Non-pigmented ciliary epithelial cell (primary cell): ENCODE results near the gene SLC31A1.

Source experiments
- DNase-seq: peaks from one replicate; pipeline ENCODE4 v3.0.0-alpha.2; 2010; ENCODE audit warnings: low read depth

SLC31A1 gene

DNA sequence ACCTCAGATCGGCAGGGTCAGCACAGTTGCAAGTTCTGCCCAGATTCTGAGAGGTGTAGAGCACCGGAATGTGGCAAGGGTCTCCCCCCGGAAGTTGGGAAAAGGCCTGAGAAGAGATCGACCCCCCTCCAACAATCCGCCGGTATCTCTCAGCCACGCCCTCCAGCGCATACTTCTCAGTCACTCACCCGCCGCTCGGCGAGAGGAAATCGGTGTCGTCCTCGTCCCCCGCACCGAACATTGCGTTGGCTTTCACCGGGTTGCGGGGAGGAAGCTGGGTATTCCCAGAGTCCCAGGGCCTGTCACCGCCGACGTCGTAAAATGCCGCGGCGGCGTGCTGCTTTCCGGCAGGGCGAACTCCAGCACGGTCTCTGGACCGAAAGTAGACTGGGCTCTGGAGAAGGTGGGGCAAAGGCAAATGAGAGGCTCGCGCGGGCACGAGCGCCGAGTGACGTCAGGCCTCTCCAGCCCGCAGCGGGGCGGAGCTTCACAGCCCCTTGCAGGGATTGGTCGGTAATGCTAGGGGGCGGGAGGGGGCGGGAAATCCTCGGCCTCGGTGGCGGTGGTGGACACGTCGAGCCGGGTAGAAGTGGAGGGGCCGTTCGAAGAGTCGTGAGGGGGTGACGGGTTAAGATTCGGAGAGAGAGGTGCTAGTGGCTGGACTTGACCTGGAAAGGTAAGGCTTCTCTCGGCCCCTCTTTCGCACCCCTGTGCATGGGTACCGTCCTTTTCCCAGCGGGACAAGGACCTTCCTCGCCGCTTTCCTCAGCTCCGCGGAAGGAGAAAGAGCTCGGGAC lies at the start of gene SLC31A1, which contains the start of gene FKBP15:
Gene SLC31A1 (plus strand): TSS at position 542 of the 797 bp plus-strand sequence. CDS start 34,605 bp downstream, outside the sequence.
Gene FKBP15 (minus strand): TSS at position 275 of the 797 bp plus-strand sequence. CDS start 34 bp downstream, at position 241.
- peak; percentile 94 for DNase-seq

DNA sequence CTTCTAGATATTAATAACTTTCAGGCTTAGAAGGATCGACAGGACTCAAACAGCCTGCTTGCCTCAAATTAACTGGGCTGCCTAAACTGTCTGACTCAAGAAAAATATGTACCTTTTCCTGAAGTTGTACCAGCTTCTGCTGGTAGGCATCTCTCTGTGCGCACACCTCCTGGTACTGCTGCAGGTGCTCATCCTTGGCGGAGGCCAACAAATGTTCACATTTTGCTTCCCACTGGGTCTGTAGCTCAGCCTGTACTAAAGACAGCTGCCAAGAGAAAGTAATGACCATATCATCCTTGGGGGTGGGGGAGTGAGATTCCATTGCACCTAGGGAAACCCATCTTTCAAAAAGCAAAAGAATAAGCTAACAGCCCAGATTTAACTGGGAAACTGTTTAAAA lies 48.0 kb upstream of the SLC31A1 start:
- no peak for DNase-seq

DNA sequence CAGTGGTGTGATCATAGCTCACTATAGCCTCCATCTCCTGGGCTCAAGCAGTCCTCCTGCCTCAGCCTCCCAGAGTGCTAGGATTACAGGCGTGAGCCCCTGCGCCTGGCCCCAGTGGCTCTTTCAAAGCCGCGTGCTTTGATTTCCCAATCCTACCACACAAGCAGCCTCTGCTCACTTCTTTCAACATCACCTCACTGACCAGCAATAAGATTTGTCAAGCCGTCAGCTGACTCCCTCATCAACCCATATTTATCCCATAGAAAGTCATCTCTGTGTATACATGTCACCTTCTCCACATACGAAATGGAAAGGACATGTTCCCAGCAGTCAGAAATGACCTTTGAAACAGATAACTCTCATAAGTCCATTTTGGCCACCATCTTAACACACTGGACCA lies 44.5 kb upstream of the SLC31A1 start:
- DNase-seq: no peak

DNA sequence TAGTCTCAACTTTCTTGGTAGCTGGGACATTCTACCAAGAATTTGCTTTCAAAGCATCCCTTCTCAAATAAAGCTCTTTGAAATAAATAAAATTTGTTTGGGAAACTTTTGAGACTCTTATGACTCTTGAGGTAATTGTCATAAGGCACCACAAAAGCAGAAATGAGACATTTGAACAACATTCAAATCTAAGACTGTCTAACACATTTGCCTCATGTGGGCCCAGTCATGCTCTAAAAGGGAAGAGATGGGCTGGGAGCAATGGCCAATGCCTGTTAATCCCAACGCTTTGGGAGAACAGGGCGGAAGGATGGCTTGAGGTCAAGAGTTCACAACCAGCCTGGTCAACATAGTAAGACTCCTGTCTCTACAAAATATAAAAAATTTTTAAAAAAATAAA lies 44.1 kb upstream of the SLC31A1 start:
- no peak for DNase-seq

DNA sequence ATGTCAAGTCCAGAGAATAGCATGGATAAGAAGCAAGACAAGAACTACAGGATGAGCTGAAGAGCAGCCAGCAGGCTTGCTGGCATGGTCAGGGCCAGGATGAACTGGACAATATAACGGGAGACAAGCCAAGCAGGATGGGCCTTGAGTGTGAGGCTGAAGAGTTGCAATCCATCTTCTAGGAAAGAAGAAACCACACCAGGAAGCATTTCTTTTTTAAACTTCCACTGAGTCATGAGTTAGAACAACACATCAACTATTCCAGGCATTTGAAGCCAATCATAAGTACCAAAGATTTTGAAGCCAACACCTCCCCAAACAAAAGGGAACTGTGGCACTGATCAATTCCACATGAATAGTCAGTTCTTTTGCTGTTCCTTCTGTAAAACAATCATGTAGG lies 43.3 kb upstream of the SLC31A1 start:
- DNase-seq: peak; percentile 26

DNA sequence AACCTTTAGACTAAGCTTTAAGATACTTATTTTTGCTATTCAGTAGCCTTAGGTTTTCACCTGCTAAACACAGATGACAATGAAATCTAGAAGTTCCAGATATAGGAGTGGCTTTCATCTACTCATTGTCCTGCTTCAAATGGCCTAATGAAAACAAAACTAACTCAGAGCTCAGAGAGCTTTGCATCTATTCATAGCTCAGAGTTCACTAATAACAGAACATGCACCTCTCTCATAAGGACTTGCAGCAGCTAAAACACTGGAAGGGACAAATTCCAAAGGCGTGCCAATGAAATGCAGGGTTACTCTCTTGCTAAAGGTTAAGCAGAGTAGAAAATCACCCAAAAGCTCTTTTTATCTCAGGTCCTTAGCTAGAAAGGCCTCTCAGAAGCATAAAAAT lies 41.5 kb upstream of the SLC31A1 start:
- DNase-seq: no peak

DNA sequence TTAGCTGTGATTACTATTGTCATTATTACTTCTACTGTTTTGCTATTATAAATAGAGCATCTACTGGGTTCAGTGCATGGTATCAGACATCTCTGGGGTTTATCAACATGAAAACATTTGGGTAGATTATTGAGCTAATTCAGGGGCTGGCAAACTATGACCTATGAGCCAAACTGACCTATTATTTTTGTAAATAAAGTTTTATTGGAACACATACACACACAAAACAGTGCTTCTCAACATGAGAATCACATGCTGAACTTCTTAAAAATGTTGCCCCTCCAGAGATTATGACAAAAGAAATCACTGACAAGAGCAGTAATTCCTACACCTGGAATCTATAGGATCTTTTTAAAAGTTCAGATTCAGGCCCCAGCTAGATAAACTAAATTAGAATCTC lies 40.2 kb upstream of the SLC31A1 start:
- DNase-seq: no peak

DNA sequence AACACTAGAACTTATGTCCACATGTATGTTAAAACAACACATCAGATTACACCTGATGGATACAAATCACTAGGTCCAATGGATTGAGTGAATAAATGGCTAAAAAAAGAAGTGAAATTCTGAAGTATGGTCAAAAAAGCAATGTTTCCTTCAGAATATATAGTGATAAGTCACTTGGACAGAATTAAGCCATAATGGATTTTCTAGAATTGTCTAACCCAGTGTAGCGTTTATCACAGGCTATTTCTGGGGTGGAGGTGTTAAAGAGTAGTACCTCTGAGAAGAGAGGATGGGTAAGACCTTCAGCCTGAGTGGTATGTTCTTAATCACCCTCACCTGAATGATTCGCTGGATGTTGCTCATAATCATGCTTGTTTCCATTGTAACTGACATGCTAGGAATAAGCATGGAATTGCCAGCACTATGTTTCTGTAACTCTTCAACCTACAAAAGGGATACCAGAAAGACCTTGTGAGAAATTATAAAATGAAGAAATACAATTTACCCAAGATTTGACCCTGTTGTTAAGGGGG lies 37.3 kb upstream of the SLC31A1 start:
- DNase-seq: no peak

DNA sequence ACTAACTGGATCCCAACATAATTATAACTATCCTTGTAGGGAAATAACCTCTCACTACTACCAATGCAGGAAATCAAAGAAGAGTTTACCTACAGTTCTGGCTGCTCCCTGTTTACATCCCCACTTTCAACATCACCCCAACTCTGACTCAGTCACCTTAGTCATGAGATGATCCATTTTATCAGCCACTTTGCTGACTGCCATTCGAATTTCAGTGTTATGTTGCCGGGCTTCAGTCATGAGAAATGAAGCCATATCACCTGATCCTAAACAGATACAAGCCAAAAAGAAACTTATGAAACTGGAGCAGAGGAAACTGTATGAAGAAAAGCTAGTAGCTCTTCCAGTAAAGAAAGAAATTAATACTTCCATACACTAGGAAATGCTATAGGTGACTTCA lies 36.8 kb upstream of the SLC31A1 start:
- no peak for DNase-seq

DNA sequence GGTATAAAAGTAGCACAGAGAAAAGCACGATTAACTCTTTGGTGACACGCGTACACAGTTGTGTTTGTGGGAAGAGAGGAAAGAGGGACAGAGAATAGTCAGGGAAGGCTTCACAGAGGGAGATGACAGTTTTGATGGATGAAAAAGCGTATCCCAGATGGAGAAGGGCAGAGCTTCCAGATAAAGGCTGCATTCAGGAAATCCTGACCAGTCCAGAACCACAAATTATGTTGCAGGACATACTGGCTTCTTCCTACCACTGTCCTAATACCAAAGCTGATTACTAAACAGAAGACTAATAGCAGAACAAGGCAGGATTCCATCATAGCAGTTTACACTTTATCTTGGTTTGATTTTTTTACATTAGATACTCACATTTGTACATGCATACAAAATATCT lies 36.1 kb upstream of the SLC31A1 start:
- DNase-seq: no peak

DNA sequence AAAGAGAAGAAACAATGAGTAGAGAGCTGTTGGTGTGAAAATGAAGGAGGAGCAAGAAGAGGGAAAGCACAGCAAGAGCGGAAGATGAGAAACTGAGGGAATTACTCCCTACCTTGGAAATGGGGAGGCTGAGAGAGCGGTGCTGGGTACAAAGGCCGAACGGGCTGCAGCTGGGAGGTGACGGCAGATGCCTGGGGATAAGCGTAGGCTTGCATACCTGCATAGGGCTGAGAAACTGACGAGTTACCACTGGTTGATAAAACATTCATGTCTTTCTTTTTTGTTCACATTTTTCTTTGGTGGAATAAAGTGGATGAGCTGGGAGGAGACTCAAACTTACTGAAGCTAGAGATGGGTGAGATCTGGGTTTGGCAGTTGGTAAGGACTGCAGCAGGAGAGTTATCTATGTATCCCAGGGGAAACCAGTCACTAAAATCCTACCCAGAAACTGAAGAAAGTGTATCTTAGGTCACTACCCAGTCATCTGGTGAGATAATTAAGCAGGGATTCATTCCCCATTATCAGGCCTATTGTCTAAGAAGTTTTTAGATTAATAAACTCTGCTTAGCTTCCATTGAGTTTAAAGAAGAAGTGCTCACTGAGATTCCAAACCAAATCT lies 35.1 kb upstream of the SLC31A1 start:
- no peak for DNase-seq

DNA sequence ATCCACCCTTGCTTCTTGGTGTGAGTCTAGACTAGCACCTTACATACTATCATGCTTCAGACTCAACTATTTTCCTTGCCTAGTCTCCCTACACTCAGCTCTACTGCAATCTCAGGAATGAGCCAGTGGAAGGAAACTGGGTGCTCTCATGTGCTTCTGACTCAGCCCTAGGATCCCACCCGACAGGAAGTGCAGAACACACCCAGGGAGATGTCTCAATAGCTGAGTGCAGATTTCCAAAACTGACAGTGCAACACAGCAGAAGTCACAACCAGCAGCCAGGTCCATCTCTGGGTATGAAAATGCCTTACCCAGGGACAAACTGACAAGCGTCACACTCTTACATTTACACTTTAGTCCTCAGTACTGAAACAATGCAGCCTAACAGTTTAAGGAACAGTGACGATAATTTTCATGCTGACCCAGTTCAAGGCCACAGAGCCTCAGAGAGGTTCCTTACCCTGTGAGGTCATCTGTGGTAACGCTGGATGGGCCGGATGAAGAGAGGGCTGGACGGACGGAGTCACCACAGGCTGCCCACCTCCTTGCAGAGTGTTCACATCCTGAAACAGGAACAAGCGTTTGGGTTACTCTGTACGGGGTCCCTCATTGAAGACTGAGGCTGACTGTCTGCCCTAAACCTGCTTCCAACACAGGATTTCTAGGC lies 33.3 kb upstream of the SLC31A1 start:
- DNase-seq: peak; percentile 93

DNA sequence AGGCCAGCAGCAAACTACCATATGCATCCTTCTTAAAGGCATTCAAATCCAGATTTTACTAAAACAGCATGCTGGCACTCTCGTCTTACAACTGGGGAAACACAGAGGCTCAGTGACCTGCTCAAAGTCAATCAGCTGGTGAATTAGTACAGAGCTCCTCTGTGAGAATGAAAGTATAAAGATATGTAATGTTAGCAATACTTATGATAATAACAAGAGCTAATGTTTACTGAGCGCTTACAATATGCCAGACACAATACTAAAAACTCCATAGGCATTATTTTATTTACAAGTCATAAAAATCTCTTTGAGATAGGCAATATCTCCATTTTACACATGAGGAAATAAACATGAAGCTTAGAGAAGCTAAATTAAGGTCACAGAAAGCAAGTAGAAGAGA lies 28.9 kb upstream of the SLC31A1 start:
- DNase-seq: no peak

DNA sequence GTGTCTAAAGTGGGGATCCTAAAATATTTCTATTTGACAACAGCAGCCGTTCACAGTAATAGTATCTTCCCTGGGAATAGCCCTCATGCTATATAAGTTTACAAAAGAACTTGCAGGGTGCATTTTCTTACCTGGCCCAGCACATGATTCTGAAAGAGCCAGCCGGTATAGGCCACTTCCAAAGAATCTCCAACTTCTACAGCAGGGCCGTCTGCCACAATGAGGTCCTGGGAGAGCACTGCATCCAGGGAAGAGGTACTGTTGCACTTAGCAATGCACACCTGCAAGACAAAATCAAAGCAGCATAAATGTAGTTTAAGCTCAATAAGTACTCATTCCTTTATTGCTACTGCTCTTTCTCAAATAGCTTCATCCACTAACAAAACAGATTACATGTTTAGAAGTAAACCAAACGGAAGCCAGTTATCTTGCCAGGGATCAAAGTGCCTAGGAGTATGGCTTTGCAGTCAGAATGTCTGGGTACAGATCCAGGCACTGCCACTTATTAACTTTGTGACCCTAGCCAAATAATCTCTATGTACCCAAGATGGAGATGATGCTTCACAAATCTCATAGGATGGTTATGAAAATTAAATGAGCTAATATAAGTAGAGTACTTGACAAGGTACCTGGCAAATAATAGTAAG lies 21.5 kb upstream of the SLC31A1 start:
- DNase-seq: no peak

DNA sequence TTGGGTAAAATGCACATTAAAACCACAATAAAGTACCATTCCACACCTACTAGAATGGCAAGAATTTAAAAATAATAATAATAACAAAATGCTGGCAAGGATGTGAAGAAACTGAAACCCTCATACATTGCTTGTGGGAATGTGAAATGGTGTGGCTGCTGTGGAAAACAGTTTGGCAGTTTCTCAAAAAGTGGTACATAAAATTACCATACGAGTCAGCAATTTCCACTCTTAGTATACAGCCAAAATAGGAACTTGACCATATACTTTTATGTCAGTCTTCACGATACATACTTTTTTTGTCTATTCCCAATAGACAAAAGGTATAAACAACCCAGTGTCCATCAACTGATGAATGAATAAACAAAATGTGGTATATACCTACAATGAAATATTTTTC lies 15.9 kb upstream of the SLC31A1 start:
- DNase-seq: no peak

DNA sequence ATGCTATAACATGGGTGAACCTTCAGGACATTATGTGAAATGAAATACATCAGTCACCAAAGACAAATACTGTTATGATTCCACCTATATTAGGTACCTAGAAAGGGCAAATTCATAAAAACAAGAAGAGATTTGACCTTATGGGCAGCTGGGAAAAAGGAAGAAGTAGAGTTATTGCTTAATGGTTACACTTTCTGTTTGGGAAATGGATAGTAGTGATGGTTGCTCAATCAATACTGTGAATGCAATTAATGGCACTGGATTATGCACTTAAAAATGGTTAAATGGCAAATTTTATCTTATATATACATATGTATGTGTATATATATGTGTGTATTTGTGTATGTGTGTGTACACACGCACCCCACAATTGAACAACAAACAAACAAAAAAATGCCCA lies 15.5 kb upstream of the SLC31A1 start:
- no peak for DNase-seq

DNA sequence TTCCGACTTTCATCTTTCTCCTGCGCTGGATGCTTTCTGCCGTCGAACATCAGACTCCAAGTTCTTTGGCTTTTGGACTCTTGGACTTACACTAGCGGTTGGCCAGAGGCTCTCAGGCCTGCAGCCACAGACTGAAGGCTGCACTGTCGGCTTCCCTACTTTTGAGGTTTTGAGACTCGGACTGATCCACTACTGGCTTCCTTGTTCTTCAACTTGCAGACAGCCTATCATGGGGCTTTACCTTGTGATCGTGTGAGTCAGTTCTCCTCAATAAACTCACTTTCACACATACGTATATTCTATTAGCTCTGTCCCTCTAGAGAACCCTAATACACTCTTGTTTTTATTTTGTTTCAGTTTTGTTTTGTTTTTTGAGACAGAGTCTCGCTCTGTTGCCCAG lies 10.5 kb upstream of the SLC31A1 start:
- no peak for DNase-seq

DNA sequence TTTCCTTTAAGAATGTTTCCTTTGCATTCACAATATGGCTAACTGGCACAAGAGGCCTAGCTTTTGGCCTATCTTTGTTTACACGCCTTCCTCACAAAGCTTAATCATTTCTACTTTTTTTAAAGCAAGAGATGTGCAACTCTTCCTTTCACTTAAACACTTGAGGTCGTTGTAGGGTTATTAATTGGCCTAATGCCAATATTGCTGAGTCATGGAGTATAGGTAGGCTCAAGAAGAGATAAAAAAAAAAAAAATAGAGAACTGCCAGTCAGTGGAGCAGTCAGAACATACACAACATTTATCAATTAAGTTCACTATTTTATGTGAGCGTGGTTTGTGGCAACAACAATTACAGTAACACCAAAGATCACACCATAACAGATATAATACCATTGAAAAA lies 6.2 kb upstream of the SLC31A1 start:
- DNase-seq: no peak

DNA sequence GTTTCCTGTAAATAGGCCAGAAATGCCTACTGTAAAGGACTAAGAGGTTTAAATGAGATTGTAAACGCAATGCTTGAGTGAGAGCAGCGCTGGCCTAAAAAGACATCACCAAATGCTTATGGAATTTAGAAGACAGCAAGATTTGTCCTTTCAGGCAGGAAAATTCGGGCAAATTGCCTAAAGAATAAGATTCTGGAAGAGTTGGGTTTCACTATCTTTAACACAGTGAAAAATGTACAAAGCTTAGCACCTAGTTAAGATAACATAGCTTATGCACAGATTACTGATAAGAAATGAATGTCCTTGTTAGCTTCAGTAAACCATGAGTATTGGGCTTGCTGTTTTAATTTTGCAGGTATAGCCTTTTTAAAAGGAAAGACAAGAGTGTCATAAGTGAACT lies 4.9 kb upstream of the SLC31A1 start:
- DNase-seq: no peak

DNA sequence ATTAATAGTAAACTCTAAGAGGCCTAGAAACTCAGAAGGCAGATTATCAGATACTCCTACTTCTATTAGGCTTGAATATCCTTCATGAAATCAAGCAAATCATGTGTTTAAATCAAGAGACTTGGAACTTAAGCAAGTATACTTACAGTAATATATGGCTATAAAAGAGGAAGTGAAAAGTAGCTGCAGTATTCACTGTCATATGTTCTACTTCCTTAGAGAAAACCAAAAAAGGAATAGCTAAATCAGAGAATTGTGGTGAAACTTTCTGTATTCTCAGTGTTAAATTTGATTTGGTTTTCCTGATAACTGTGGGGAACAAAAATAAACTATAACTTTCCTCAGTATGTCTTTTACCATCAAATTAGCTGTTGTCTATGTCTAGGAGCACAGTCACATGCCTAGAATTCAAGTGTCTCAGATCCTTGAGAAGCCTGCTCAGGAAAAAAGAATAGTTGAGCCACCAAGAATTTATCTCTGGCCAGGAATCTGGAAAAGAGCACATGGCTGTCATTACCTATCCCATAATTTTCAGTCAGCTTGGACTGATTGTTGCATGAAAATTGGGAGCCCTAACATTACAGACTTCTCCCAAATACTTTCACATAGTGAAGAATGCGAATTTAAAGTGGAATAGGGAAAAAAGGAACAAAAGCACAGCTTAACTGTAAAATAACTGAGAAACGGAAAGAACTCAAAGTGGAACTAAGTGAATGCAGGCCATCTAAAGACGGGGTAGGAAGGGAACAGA lies 2.0 kb upstream of the SLC31A1 start:
- no peak for DNase-seq

DNA sequence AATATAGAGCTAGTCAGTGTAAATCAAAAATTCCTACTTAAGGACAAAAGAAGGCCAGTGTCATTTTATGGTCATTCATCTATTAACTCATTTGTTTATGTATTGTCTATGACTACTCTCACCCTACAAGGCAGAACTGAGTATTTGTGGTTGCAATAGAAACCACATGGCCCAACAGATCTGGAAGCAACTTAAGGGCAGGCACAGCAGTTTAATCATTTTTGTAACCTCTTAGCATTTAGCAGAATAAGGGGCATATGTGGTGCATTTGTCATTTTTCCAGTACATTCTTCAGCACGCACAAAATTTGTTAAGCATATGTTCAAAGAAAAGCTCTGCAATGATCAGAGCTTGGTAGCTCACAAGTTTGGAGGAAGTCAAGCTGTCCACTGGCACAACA lies 1.4 kb upstream of the SLC31A1 start:
- peak; percentile 51 for DNase-seq
